ENCODE measurements around the gene ZFAND4. TPM values are rescaled to one million over a fixed set of nuclear protein-coding genes. Genes with fewer than 3 reads are reported as not detected.

The ZFAND4 gene
- total RNA-seq, 1 experiment from 2014 or later: 18.3 TPM

- TF ChIP-seq ERG (CRISPR knock-in tag; IDR thresholded peaks at IDR 0.05): no peak
- TF ChIP-seq GRHL2 (CRISPR knock-in tag; IDR thresholded peaks at IDR 0.05; ENCODE audit: insufficient replicate concordance, severe bottlenecking): no peak
- no peak for TF ChIP-seq ELF4 (CRISPR knock-in tag; IDR thresholded peaks at IDR 0.05; ENCODE audit: low read depth)
- TF ChIP-seq ZNF219 (CRISPR knock-in tag; IDR thresholded peaks at IDR 0.05; ENCODE audit: borderline replicate concordance): no peak
- TF ChIP-seq NR2C2 (CRISPR knock-in tag; IDR thresholded peaks at IDR 0.05): no peak
- TF ChIP-seq HMGA2 (CRISPR knock-in tag; IDR thresholded peaks at IDR 0.05): no peak
Measured at GRCh38 chr10:45569471-45569870, 103.1 kb downstream of the ZFAND4 start (continued).

- no peak for DNase-seq (ENCODE audit: low spot score)
- peaks cover 6% of the 10 kb centered on the region for H3K4me1 Mint-ChIP-seq
- H3K9me3 Mint-ChIP-seq: peaks cover 6% of the 10 kb centered on the region; the same call in 1 of the 2 replicates
- ATAC-seq: no peak
- ChIA-PET POLR2A (no interaction called here), CTCF (no interaction called here)
- TF ChIP-seq PRDM15 (CRISPR knock-in tag; IDR thresholded peaks at IDR 0.05) (no peak), TCF7 (CRISPR knock-in tag; IDR thresholded peaks at IDR 0.05; ENCODE audit: low read depth) (no peak), AR (CRISPR knock-in tag; IDR thresholded peaks at IDR 0.05) (no peak), NR3C1 (CRISPR knock-in tag; conservative IDR thresholded peaks at IDR 0.05; ENCODE audit: low read depth) (no peak), OVOL2 (CRISPR knock-in tag; IDR thresholded peaks at IDR 0.05; ENCODE audit: borderline replicate concordance) (no peak), IRF1 (CRISPR knock-in tag; IDR thresholded peaks at IDR 0.05) (no peak), HMGA2 (CRISPR knock-in tag; IDR thresholded peaks at IDR 0.05) (no peak), GABPB1 (CRISPR knock-in tag; IDR thresholded peaks at IDR 0.05) (no peak), HMGXB4 (CRISPR knock-in tag; IDR thresholded peaks at IDR 0.05) (no peak), USF2 (CRISPR knock-in tag; IDR thresholded peaks at IDR 0.05) (no peak), E2F4 (CRISPR knock-in tag; IDR thresholded peaks at IDR 0.05; ENCODE audit: borderline replicate concordance, low read depth) (no peak)
- H3K27ac Mint-ChIP-seq: no peak overlapping the region
- H3K27me3 Mint-ChIP-seq (ENCODE audit: low read depth): no peaks in the 10 kb centered on the region
- no peaks in the 10 kb centered on the region; the same call in 1 of the 2 replicates for H3K36me3 Mint-ChIP-seq
- H3K4me3 Mint-ChIP-seq: no peak overlapping the region
Measured at GRCh38 chr10:45566415-45566814, 106.2 kb downstream of the ZFAND4 start.
